ENCODE data around the gene SYT9.

SYT9 gene

GRCh38 chr11:7251836-7252682 is at the start of gene SYT9:
Gene SYT9, plus strand, starts transcription at chr11:7251904. Its CDS starts 283 bp downstream, at chr11:7252187.
- peak; percentile 47 for DNase-seq

- no peak for DNase-seq
Measured at GRCh38 chr11:7202412-7202811, 49.3 kb upstream of the SYT9 start.

- DNase-seq, result no peak
Measured at GRCh38 chr11:7204778-7205177, 46.9 kb upstream of the SYT9 start.

- no peak for DNase-seq
Measured at GRCh38 chr11:7208391-7208790, 43.3 kb upstream of the SYT9 start.

GRCh38 chr11:7219491-7219890 is 32.2 kb upstream of the SYT9 start:
- no peak for DNase-seq

GRCh38 chr11:7220636-7221035 is 31.1 kb upstream of the SYT9 start:
- no peak for DNase-seq

GRCh38 chr11:7222619-7223018 is 29.1 kb upstream of the SYT9 start:
- no peak for DNase-seq

- DNase-seq, result no peak
Measured at GRCh38 chr11:7239877-7240276, 11.8 kb upstream of the SYT9 start.

GRCh38 chr11:7245341-7245740 is 6.4 kb upstream of the SYT9 start:
- no peak for DNase-seq

- DNase-seq, result no peak
Measured at GRCh38 chr11:7246179-7246578, 5.5 kb upstream of the SYT9 start.

- DNase-seq, result no peak
Measured at GRCh38 chr11:7250166-7250565, 1.5 kb upstream of the SYT9 start.

- no peak for DNase-seq
Measured at GRCh38 chr11:7251487-7251835, 243 bp upstream of the SYT9 start.

GRCh38 chr11:7252683-7253213 is 1.0 kb downstream of the SYT9 start:
- no peak for DNase-seq

- no peak for DNase-seq
Measured at GRCh38 chr11:7253800-7254199, 2.1 kb downstream of the SYT9 start.

- no peak for DNase-seq
Measured at GRCh38 chr11:7254731-7255291, 3.1 kb downstream of the SYT9 start.

GRCh38 chr11:7256943-7257342 is 5.2 kb downstream of the SYT9 start:
- no peak for DNase-seq

GRCh38 chr11:7257724-7258123 is 6.0 kb downstream of the SYT9 start:
- no peak for DNase-seq

GRCh38 chr11:7261578-7261977 is 9.9 kb downstream of the SYT9 start:
- DNase-seq, result no peak

GRCh38 chr11:7262672-7263071 is 11.0 kb downstream of the SYT9 start:
- no peak for DNase-seq

GRCh38 chr11:7263842-7264241 is 12.1 kb downstream of the SYT9 start:
- DNase-seq, result no peak

- DNase-seq, result no peak
Measured at GRCh38 chr11:7268758-7269157, 17.1 kb downstream of the SYT9 start.

- DNase-seq, result no peak
Measured at GRCh38 chr11:7270233-7270865, 18.6 kb downstream of the SYT9 start.

GRCh38 chr11:7272373-7272772 is 20.7 kb downstream of the SYT9 start:
- no peak for DNase-seq

- no peak for DNase-seq
Measured at GRCh38 chr11:7275133-7275532, 23.4 kb downstream of the SYT9 start.
